Tibial nerve (tissue), 4 donors: ENCODE data around the gene PANK3. TPM values are rescaled to one million over a fixed set of nuclear protein-coding genes. Genes with fewer than 3 reads are reported as not detected.

Source experiments
- DNase-seq, 2 donors: peaks; one replicate each; pipeline ENCODE4 v3.0.0-alpha.2; 2019; ENCODE audit warnings: low spot score in 2 of 2
- H3K27ac ChIP-seq, 4 donors: fragments of 200-600 bp; sonication (generic) in 3 of 4; one replicate each; pipeline ENCODE4 v1.5.1; 2017 to 2019; ENCODE audit warnings: mild to moderate bottlenecking in 1 of 4
- H3K27me3 ChIP-seq, 2 donors: fragments of 200-600 bp; sonication (generic) in 1 of 2; one replicate each; pipeline versions ENCODE4 v1.5.1 to v1.6.0; 2017 to 2019
- H3K36me3 ChIP-seq, 3 donors: fragments of 200-600 bp; sonication (generic); one replicate each; pipeline ENCODE4 v1.5.1; 2018 to 2019
- H3K4me1 ChIP-seq, 4 donors: fragments of 200-600 bp; sonication (generic) in 3 of 4; one replicate each; pipeline ENCODE4 v1.5.1; 2017 to 2019
- H3K4me3 ChIP-seq, 4 donors: fragments of 200-600 bp; sonication (generic) in 3 of 4; one replicate each; pipeline ENCODE4 v1.5.1; 2017 to 2019; ENCODE audit warnings: mild to moderate bottlenecking in 1 of 4, moderate library complexity in 1 of 4
- H3K9me3 ChIP-seq, 4 donors: fragments of 200-600 bp; sonication (generic) in 3 of 4; one replicate each; pipeline ENCODE4 v1.5.1; 2017 to 2019
- CTCF ChIP-seq, 5 experiments: fragments of 200-600 bp in 3 of 5; fragments of 450-650 bp in 2 of 5; sonication (generic) in 3 of 5; IDR thresholded peaks; one replicate each; pipeline ENCODE4 v1.5.1; 2016 to 2019; ENCODE audit warnings: antibody characterized with exemption in 5 of 5, mild to moderate bottlenecking in 3 of 5, moderate library complexity in 2 of 5
- EP300 ChIP-seq, 2 donors: sonication (generic); formaldehyde crosslinking; IDR thresholded peaks; one replicate each; pipeline ENCODE4 v1.6.1; 2017; ENCODE audit warnings: antibody characterized with exemption in 2 of 2, mild to moderate bottlenecking in 1 of 2
- POLR2A ChIP-seq, 2 donors: fragments of 450-650 bp; IDR thresholded peaks; one replicate each; pipeline ENCODE4 v1.6.1; 2017; ENCODE audit warnings: antibody characterized with exemption in 2 of 2, mild to moderate bottlenecking in 2 of 2, moderate library complexity in 2 of 2
- WGBS, 2 donors: methylation state at CpG; one replicate each; pipeline ENCODE4 v1.1.5; 2018; 5-methylcytosine and 5-hydroxymethylcytosine counted together
- total RNA-seq, 4 donors: library from RNA; depleted of rRNA; stranded (reverse); fragments of >200 nt; gene quantifications; one replicate each; pipeline ENCODE4 v1.1.0, GENCODE V29; 2016

Gene PANK3
- total RNA-seq, 4 donors from 2014 or later: 26.9 to 46.3 (median 31.6) TPM

GRCh38 chr5:168528521-168529373, 50.4 kb downstream of the PANK3 start, which contains the start of gene FBLL1:
Gene FBLL1, plus strand, starts transcription at chr5:168529305. Its CDS starts 200 bp downstream, at chr5:168529505.
- no peak within 1 kb of the TSS for H3K27ac ChIP-seq
- H3K36me3 ChIP-seq: peaks cover 0 to 2% (median 0%) of the 10 kb centered on the region in 3 donors
- peak within 1 kb of the TSS; percentile 23 to 56 (median 30) for H3K4me3 ChIP-seq
- DNase-seq: no peak
- peaks cover 0 to 39% of the 10 kb centered on the region in 2 donors for H3K27me3 ChIP-seq
- peaks cover 0 to 3% (median 0%) of the 10 kb centered on the region in 4 donors for H3K9me3 ChIP-seq
- 17 to 21% methylated on average over 21 to 26 of the region's 38 CpGs for WGBS, 2 donors
- peaks cover 0 to 10% (median 3%) of the 10 kb centered on the region in 4 donors for H3K4me1 ChIP-seq
- TF ChIP-seq CTCF (IDR thresholded peaks at IDR 0.05) (no peak), EP300 (IDR thresholded peaks at IDR 0.05) (no peak), POLR2A (IDR thresholded peaks at IDR 0.05) (no peak)

- Histone ChIP-seq H3K27ac (no peak overlapping the region), H3K36me3 (peaks cover 0 to 12% (median 0%) of the 10 kb centered on the region in 3 donors), H3K9me3 (peaks cover 0 to 3% (median 0%) of the 10 kb centered on the region in 4 donors), H3K4me1 (peaks cover 0 to 10% (median 3%) of the 10 kb centered on the region in 4 donors), H3K27me3 (peaks cover 0 to 38% of the 10 kb centered on the region in 2 donors), H3K4me3 (no peak overlapping the region)
- no peak for DNase-seq
- no peak for TF ChIP-seq CTCF (IDR thresholded peaks at IDR 0.05)
- TF ChIP-seq EP300 (IDR thresholded peaks at IDR 0.05): no peak
- no peak for TF ChIP-seq POLR2A (IDR thresholded peaks at IDR 0.05)
- WGBS, 2 donors: 85 to 90% methylated on average over 4 of the region's 4 CpGs
Measured at GRCh38 chr5:168527756-168528295, 51.3 kb downstream of the PANK3 start.

- H3K36me3 ChIP-seq: peaks cover 0 to 19% (median 0%) of the 10 kb centered on the region in 3 donors
- H3K4me3 ChIP-seq: no peak overlapping the region
- peaks cover 0 to 3% (median 0%) of the 10 kb centered on the region in 4 donors for H3K9me3 ChIP-seq
- peaks cover 0 to 18% of the 10 kb centered on the region in 2 donors for H3K27me3 ChIP-seq
- WGBS, 2 donors: 74 to 75% methylated on average over 2 of the region's 2 CpGs
- no peak for DNase-seq
- peaks cover 0 to 10% (median 3%) of the 10 kb centered on the region in 4 donors for H3K4me1 ChIP-seq
- TF ChIP-seq CTCF (IDR thresholded peaks at IDR 0.05): no peak
- TF ChIP-seq EP300 (IDR thresholded peaks at IDR 0.05): no peak
- no peak for TF ChIP-seq POLR2A (IDR thresholded peaks at IDR 0.05)
- H3K27ac ChIP-seq: no peak overlapping the region
Measured at GRCh38 chr5:168525856-168526255, 53.3 kb downstream of the PANK3 start.

GRCh38 chr5:168513861-168514428, 65.2 kb downstream of the PANK3 start:
- Histone ChIP-seq H3K36me3 (peaks cover 0 to 100% (median 41%) of the 10 kb centered on the region in 3 donors), H3K27me3 (no peaks in the 10 kb centered on the region), H3K27ac (no peak overlapping the region), H3K4me3 (no peak overlapping the region), H3K4me1 (no peaks in the 10 kb centered on the region), H3K9me3 (peaks cover 0 to 18% (median 7%) of the 10 kb centered on the region in 4 donors)
- TF ChIP-seq CTCF (IDR thresholded peaks at IDR 0.05): no peak
- TF ChIP-seq POLR2A (IDR thresholded peaks at IDR 0.05): no peak
- TF ChIP-seq EP300 (IDR thresholded peaks at IDR 0.05): no peak
- WGBS, 2 donors: 98 to 99% methylated on average over 2 of the region's 2 CpGs
- no peak for DNase-seq
